Measurements from ENCODE around the gene CTNND2. TPM values are rescaled to one million over a fixed set of nuclear protein-coding genes. Genes with fewer than 3 reads are reported as not detected.

CTNND2 gene
- total RNA-seq, 1 donor from 2014 or later: 40.0 TPM

DNA sequence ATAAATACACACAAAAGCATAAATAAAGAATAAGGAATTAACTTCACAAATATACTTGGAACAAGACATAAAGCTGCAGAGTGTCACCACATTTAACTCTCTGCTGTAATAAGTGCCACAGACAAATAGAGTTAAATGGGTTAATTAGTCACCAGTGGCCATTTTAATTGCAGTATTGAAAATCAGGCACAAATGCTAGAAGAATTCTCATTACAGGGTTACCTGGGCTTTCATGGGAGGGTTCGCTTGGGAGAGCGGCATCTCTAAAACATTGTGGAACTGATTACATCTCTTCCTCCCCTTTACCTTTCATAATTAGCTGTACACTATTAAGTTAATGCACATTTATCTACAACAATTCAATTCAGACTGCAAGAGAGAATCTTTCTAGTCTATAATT is 637.9 kb downstream of the CTNND2 start:
- TF ChIP-seq, protein P1, sequence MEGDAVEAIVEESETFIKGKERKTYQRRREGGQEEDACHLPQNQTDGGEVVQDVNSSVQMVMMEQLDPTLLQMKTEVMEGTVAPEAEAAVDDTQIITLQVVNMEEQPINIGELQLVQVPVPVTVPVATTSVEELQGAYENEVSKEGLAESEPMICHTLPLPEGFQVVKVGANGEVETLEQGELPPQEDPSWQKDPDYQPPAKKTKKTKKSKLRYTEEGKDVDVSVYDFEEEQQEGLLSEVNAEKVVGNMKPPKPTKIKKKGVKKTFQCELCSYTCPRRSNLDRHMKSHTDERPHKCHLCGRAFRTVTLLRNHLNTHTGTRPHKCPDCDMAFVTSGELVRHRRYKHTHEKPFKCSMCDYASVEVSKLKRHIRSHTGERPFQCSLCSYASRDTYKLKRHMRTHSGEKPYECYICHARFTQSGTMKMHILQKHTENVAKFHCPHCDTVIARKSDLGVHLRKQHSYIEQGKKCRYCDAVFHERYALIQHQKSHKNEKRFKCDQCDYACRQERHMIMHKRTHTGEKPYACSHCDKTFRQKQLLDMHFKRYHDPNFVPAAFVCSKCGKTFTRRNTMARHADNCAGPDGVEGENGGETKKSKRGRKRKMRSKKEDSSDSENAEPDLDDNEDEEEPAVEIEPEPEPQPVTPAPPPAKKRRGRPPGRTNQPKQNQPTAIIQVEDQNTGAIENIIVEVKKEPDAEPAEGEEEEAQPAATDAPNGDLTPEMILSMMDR (conservative IDR thresholded peaks at IDR 0.05): no peak
- Mint-ChIP-seq H3K4me3 (no peak overlapping the region), H3K27ac (ENCODE audit: unreplicated experiment) (no peak overlapping the region), H3K9me3 (no peaks in the 10 kb centered on the region), H3K36me3 (ENCODE audit: low read depth) (no peaks in the 10 kb centered on the region), H3K27me3 (ENCODE audit: low read depth) (no peaks in the 10 kb centered on the region), H3K4me1 (peaks cover 10% of the 10 kb centered on the region)
- DNase-seq (ENCODE audit: low read depth, low spot score): no peak

DNA sequence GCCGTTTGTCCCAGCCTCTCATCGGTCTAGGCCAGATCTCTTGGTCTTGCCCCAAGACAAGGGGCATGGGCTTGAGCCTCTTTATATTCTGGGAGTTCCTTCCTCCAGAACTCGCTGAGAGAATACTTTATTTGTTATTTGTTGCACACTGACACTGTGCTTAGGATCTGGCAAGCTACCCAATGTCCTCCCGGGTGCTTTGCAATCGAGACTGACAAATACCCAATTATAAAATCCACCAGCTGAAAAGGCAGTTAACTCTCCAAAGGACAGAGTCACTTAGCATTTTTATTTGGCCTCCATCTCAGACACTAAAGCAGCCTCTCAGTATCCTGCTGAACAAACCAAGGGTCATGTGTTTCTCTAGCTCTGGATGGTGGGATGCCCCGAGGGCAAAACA is 643.0 kb downstream of the CTNND2 start:
- TF ChIP-seq, protein P1 (conservative IDR thresholded peaks at IDR 0.05): no peak
- no peak for DNase-seq (ENCODE audit: low read depth, low spot score)
- Mint-ChIP-seq H3K27me3 (ENCODE audit: low read depth) (no peaks in the 10 kb centered on the region), H3K27ac (ENCODE audit: unreplicated experiment) (no peak overlapping the region), H3K9me3 (no peaks in the 10 kb centered on the region), H3K4me1 (no peaks in the 10 kb centered on the region), H3K36me3 (ENCODE audit: low read depth) (no peaks in the 10 kb centered on the region), H3K4me3 (no peak overlapping the region)

DNA sequence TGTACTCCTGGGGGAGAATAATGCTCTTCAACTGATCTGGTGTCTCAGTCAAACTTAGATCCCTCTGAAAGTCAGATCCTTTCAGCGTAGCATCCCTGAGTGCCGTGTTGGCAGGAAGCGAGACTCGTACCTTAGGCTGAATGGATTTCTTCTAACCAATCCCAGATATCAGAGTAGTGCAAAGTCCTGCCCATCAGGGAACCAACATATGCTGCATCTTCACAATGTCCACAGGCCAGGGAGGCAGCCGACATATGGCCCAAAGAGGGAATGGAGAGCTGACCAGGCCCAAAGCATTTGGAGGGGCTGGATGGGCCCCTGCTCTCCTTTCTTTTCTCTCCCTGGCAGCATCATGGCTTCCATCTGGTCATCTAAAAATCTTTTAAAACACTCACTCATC is 646.2 kb downstream of the CTNND2 start:
- no peak overlapping the region for H3K4me3 Mint-ChIP-seq
- no peaks in the 10 kb centered on the region for H3K4me1 Mint-ChIP-seq
- H3K27me3 Mint-ChIP-seq (ENCODE audit: low read depth): no peaks in the 10 kb centered on the region
- no peaks in the 10 kb centered on the region for H3K9me3 Mint-ChIP-seq
- no peak for DNase-seq (ENCODE audit: low read depth, low spot score)
- no peak overlapping the region for H3K27ac Mint-ChIP-seq (ENCODE audit: unreplicated experiment)
- no peaks in the 10 kb centered on the region for H3K36me3 Mint-ChIP-seq (ENCODE audit: low read depth)
- TF ChIP-seq, protein P1 (conservative IDR thresholded peaks at IDR 0.05): no peak

DNA sequence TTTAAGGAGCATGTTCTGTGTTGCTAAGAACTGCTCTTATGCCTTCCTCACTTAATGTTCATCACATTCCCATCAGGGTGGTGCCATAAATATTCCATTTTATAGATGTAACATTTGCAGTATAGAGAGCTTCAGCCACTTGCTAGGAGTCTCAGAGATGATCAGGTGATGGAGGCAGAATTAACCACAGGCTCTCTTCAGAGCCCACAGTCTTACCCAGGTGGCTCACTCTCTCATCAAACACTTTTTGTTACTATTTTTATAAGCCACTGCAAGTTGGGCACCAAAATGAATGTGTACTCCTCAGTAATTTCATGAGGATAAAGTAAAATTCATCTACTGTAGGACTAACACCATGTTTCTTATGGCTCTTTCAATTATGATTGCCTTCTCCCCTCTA is 651.7 kb downstream of the CTNND2 start:
- Mint-ChIP-seq H3K4me1 (peaks cover 11% of the 10 kb centered on the region), H3K36me3 (ENCODE audit: low read depth) (no peaks in the 10 kb centered on the region), H3K27me3 (ENCODE audit: low read depth) (no peaks in the 10 kb centered on the region), H3K9me3 (no peaks in the 10 kb centered on the region), H3K27ac (ENCODE audit: unreplicated experiment) (no peak overlapping the region), H3K4me3 (no peak overlapping the region)
- DNase-seq (ENCODE audit: low read depth, low spot score): no peak
- TF ChIP-seq, protein P1 (conservative IDR thresholded peaks at IDR 0.05): no peak

DNA sequence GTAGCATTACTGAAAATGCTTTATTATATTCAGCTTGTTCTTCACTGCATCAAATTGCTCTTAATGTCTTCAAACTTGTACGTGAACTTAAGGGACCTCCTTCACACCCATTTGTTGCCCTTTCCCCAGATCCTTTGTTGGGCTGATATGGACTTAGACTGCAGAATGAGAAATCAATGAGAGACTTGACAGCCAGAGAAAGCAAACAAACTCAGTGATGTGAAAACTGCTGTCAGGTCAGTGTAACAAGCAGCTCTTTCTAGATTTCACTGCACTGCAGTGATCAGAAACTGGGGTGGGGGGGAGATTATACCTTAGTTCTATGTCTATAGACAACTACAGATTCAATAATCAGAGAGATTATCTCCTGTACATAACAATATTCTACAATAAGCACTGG is 652.2 kb downstream of the CTNND2 start:
- H3K27ac Mint-ChIP-seq (ENCODE audit: unreplicated experiment): peak overlapping the region; percentile 0

More for the DNA sequence above, 652.2 kb downstream of the CTNND2 start:
- H3K4me3 Mint-ChIP-seq: no peak overlapping the region
- no peaks in the 10 kb centered on the region for H3K27me3 Mint-ChIP-seq (ENCODE audit: low read depth)
- H3K36me3 Mint-ChIP-seq (ENCODE audit: low read depth): no peaks in the 10 kb centered on the region
- no peaks in the 10 kb centered on the region for H3K9me3 Mint-ChIP-seq
- TF ChIP-seq, protein P1 (conservative IDR thresholded peaks at IDR 0.05): no peak
- DNase-seq (ENCODE audit: low read depth, low spot score): no peak
- H3K4me1 Mint-ChIP-seq: peaks cover 11% of the 10 kb centered on the region
